Measurements from ENCODE around the gene UBE2F. TPM values are rescaled to one million over a fixed set of nuclear protein-coding genes. Genes with fewer than 3 reads are reported as not detected.

The UBE2F gene
- total RNA-seq, 1 experiment from 2014 or later, result 103 TPM

GRCh38 chr2:238024986-238025385 lies 58.2 kb downstream of the UBE2F start:
- CTCF ChIA-PET, result no interaction called here
- no peak overlapping the region for H2AFZ ChIP-seq
- H3K9me2 ChIP-seq (ENCODE audit: insufficient read depth), result no peaks in the 10 kb centered on the region
- H3K36me3 ChIP-seq (ENCODE audit: low read depth), result 0 out of 2 replicates have a peak, but pooled peaks cover 5% of the 10 kb centered on the region
- no TSS peak for BruUV-seq (replicated peaks)
- POLR2A ChIA-PET (ENCODE audit: unreplicated experiment), result no interaction called here
- H3K4me1 ChIP-seq (replicated peaks; ENCODE audit: insufficient read depth), result no peaks in the 10 kb centered on the region
- H3K79me2 ChIP-seq (ENCODE audit: low read depth), result peaks cover 4% of the 10 kb centered on the region; the same call in 1 of the 2 replicates
- H3K4me3 ChIP-seq, result no peak overlapping the region
- peaks cover 5% of the 10 kb centered on the region; the same call in 1 of the 2 replicates for H3F3A ChIP-seq (ENCODE audit: insufficient read depth, low read depth)
- H3K9me3 ChIP-seq (ENCODE audit: insufficient read depth, low read depth), result no peaks in the 10 kb centered on the region
- H4K20me1 ChIP-seq (ENCODE audit: insufficient read depth), result peaks cover 3% of the 10 kb centered on the region; the same call in 1 of the 2 replicates
- no peaks in the 10 kb centered on the region for H3K27me3 ChIP-seq (ENCODE audit: insufficient read depth, low read depth)
- TF ChIP-seq CTCF (conservative IDR thresholded peaks at IDR 0.05) (no peak), EZH2 (IDR thresholded peaks at IDR 0.05; ENCODE audit: low read depth) (no peak)
- intact Hi-C loops (cut with micrococcal nuclease; ENCODE audit: unreplicated experiment), result no loop called here
- DNase-seq, result no peak
- H3K4me2 ChIP-seq, result no peak overlapping the region
- H3K27ac ChIP-seq, result no peak overlapping the region

GRCh38 chr2:238025741-238026360 lies 59.0 kb downstream of the UBE2F start:
- no TSS peak for BruUV-seq (replicated peaks)
- ChIA-PET CTCF (interaction anchor here (0.6 kb wide), 1 partner anchor 38 kb away, joined by 3 read pairs; no protein-coding TSS in a partner anchor), POLR2A (ENCODE audit: unreplicated experiment) (interaction anchor here (0.7 kb wide), 1 partner anchor 41 kb away, joined by 5 read pairs; no protein-coding TSS in a partner anchor)
- no peaks in the 10 kb centered on the region for H3K9me3 ChIP-seq (ENCODE audit: insufficient read depth, low read depth)
- TF ChIP-seq EZH2 (IDR thresholded peaks at IDR 0.05; ENCODE audit: low read depth) (no peak), CTCF (conservative IDR thresholded peaks at IDR 0.05) (no peak)
- no peak overlapping the region for H3K27ac ChIP-seq
- H3K4me2 ChIP-seq, result no peak overlapping the region
- H3K27me3 ChIP-seq (ENCODE audit: insufficient read depth, low read depth), result no peaks in the 10 kb centered on the region
- no peaks in the 10 kb centered on the region for H3K4me1 ChIP-seq (replicated peaks; ENCODE audit: insufficient read depth)
- no peaks in the 10 kb centered on the region for H3K9me2 ChIP-seq (ENCODE audit: insufficient read depth)
- no peak overlapping the region for H3K4me3 ChIP-seq
- H3F3A ChIP-seq (ENCODE audit: insufficient read depth, low read depth), result peaks cover 5% of the 10 kb centered on the region; the same call in 1 of the 2 replicates
- H2AFZ ChIP-seq, result no peak overlapping the region
- peaks cover 3% of the 10 kb centered on the region; the same call in 1 of the 2 replicates for H4K20me1 ChIP-seq (ENCODE audit: insufficient read depth)
- H3K79me2 ChIP-seq (ENCODE audit: low read depth), result peaks cover 4% of the 10 kb centered on the region; the same call in 1 of the 2 replicates
- intact Hi-C loops (cut with micrococcal nuclease; ENCODE audit: unreplicated experiment), result no loop called here
- DNase-seq, result no peak
- H3K36me3 ChIP-seq (ENCODE audit: low read depth), result 0 out of 2 replicates have a peak, but pooled peaks cover 5% of the 10 kb centered on the region

GRCh38 chr2:238027058-238027457 lies 60.2 kb downstream of the UBE2F start:
- H3K27me3 ChIP-seq (ENCODE audit: insufficient read depth, low read depth), result no peaks in the 10 kb centered on the region
- peaks cover 10% of the 10 kb centered on the region; the same call in 1 of the 2 replicates for H3K36me3 ChIP-seq (ENCODE audit: low read depth)

More at GRCh38 chr2:238027058-238027457, 60.2 kb downstream of the UBE2F start:
- H3F3A ChIP-seq (ENCODE audit: insufficient read depth, low read depth), result peaks cover 5% of the 10 kb centered on the region; the same call in 1 of the 2 replicates
- intact Hi-C loops (cut with micrococcal nuclease; ENCODE audit: unreplicated experiment), result no loop called here
- no peak overlapping the region for H3K27ac ChIP-seq
- H3K4me1 ChIP-seq (replicated peaks; ENCODE audit: insufficient read depth), result no peaks in the 10 kb centered on the region
- no peak overlapping the region for H2AFZ ChIP-seq
- ChIA-PET POLR2A (ENCODE audit: unreplicated experiment) (no interaction called here), CTCF (no interaction called here)
- no peaks in the 10 kb centered on the region for H3K9me3 ChIP-seq (ENCODE audit: insufficient read depth, low read depth)
- H3K4me2 ChIP-seq, result no peak overlapping the region
- TF ChIP-seq EZH2 (IDR thresholded peaks at IDR 0.05; ENCODE audit: low read depth), result no peak
- TF ChIP-seq CTCF (conservative IDR thresholded peaks at IDR 0.05), result no peak
- H3K9me2 ChIP-seq (ENCODE audit: insufficient read depth), result no peaks in the 10 kb centered on the region
- no TSS peak for BruUV-seq (replicated peaks)
- peaks cover 3% of the 10 kb centered on the region; the same call in 1 of the 2 replicates for H4K20me1 ChIP-seq (ENCODE audit: insufficient read depth)
- peaks cover 4% of the 10 kb centered on the region; the same call in 1 of the 2 replicates for H3K79me2 ChIP-seq (ENCODE audit: low read depth)
- DNase-seq, result no peak
- H3K4me3 ChIP-seq, result no peak overlapping the region
